GM21526 (cell line): ENCODE data around the gene DUS2.
"Not testable (repeated sequence)": the region's sequence is repeated elsewhere in the genome, so short reads cannot be mapped to it uniquely, and the experiment has no call there.

ENCODE experiments used
- ATAC-seq: cut with Tn5 transposase; IDR thresholded peaks from one replicate; pipeline ENCODE4 v1.9.1; 2021; ENCODE audit warnings: moderate library complexity; ENCODE audit not compliant: unreplicated experiment, low FRiP score

DUS2 gene

GRCh38 chr16:68022728-68023537, at the start of gene DUS2, which contains the start of gene DDX28:
Gene DUS2, plus strand, starts transcription at chr16:68023284. Its CDS starts 14,740 bp downstream, at chr16:68038024.
Gene DDX28, minus strand, starts transcription at chr16:68023232. Its CDS starts 30 bp downstream, at chr16:68023202.
- ATAC-seq: peak; percentile 66

GRCh38 chr16:67975321-67976105, 47.6 kb upstream of the DUS2 start:
- no peak for ATAC-seq

- ATAC-seq: no peak
Measured at GRCh38 chr16:67976205-67976604, 46.9 kb upstream of the DUS2 start.

GRCh38 chr16:67977005-67977404, 46.1 kb upstream of the DUS2 start:
- ATAC-seq: no peak

GRCh38 chr16:67977469-67978227, 45.4 kb upstream of the DUS2 start:
- no peak for ATAC-seq

- ATAC-seq: no peak
Measured at GRCh38 chr16:67979955-67980678, 43.0 kb upstream of the DUS2 start, which contains the start of gene DPEP3. Gene DPEP3, minus strand, starts transcription at chr16:67980499. Its CDS starts 119 bp downstream, at chr16:67980380.

- no peak for ATAC-seq
Measured at GRCh38 chr16:67982011-67982696, 40.9 kb upstream of the DUS2 start.

- no peak for ATAC-seq
Measured at GRCh38 chr16:67986949-67987348, 36.1 kb upstream of the DUS2 start.

GRCh38 chr16:67987460-67988160, 35.5 kb upstream of the DUS2 start:
- no peak for ATAC-seq

- no peak for ATAC-seq
Measured at GRCh38 chr16:67988675-67989074, 34.4 kb upstream of the DUS2 start.

GRCh38 chr16:67989322-67990017, 33.6 kb upstream of the DUS2 start:
- ATAC-seq: no peak

GRCh38 chr16:67990018-67990386, 33.1 kb upstream of the DUS2 start:
- ATAC-seq: no peak

GRCh38 chr16:67992661-67993206, 30.4 kb upstream of the DUS2 start:
- no peak for ATAC-seq

GRCh38 chr16:67993207-67994039, 29.7 kb upstream of the DUS2 start:
- ATAC-seq: peak; percentile 73

GRCh38 chr16:67994040-67994408, 29.1 kb upstream of the DUS2 start:
- not testable (repeated sequence) for ATAC-seq

- ATAC-seq: no peak
Measured at GRCh38 chr16:67995423-67995822, 27.7 kb upstream of the DUS2 start.

- no peak for ATAC-seq
Measured at GRCh38 chr16:67996666-67997065, 26.4 kb upstream of the DUS2 start.
